CD4-positive, alpha-beta T cell (primary cell): ENCODE measurements around the gene RPS16. TPM values are rescaled to one million over a fixed set of nuclear protein-coding genes. Genes with fewer than 3 reads are reported as not detected.

Experiments
- ATAC-seq: fragments of 200-7000 bp; cut with Tn5 transposase; one replicate; pipeline ENCODE4 v1.10.0; 2022; ENCODE audit warnings: mild to moderate bottlenecking; ENCODE audit not compliant: poor library complexity
- CTCF ChIA-PET: fragments of 350-600 bp; sonication (Branson Sonifier 250); formaldehyde crosslinking; loops from one replicate; lab custom pipeline; 2021; ENCODE audit warnings: antibody characterized with exemption, inconsistent platforms; lab: Charles Lee
- POLR2A ChIA-PET: fragments of 350-600 bp; sonication (Branson Sonifier 250); formaldehyde crosslinking; loops from one replicate; lab custom pipeline; 2021; ENCODE audit warnings: antibody characterized with exemption, inconsistent platforms; lab: Charles Lee
- DNase-seq, 14 experiments: peaks; one replicate each; pipeline ENCODE4 v3.0.0-alpha.2; 2013 to 2020; ENCODE audit warnings: mixed read lengths in 2 of 14
- H3K27ac ChIP-seq, 2 donors: one replicate each; pipeline versions ENCODE4 v1.5.1 to v1.7.0; 2013; ENCODE audit warnings: low read length in 2 of 2, low read depth in 1 of 2, mild to moderate bottlenecking in 1 of 2
- H3K27me3 ChIP-seq, 2 experiments: 1 replicate in 1 of 2; 2 replicates in 1 of 2; pipeline versions ENCODE4 v1.6.1 to v1.7.0; 2013; ENCODE audit warnings: low read length in 2 of 2, control low read depth in 1 of 2, mild to moderate bottlenecking in 1 of 2, moderate library complexity in 1 of 2; ENCODE audit not compliant: insufficient read depth in 2 of 2, control insufficient read depth in 1 of 2
- H3K36me3 ChIP-seq: one replicate; pipeline ENCODE4 v1.6.1; 2013; ENCODE audit warnings: low read length, control low read depth; ENCODE audit not compliant: insufficient read depth
- H3K4me1 ChIP-seq: one replicate; pipeline ENCODE4 v1.6.1; 2013; ENCODE audit warnings: low read length, control low read depth; ENCODE audit not compliant: insufficient read depth
- H3K4me3 ChIP-seq: one replicate; pipeline ENCODE4 v1.5.1; 2013; ENCODE audit warnings: mild to moderate bottlenecking, low read length, moderate library complexity
- H3K9me3 ChIP-seq, 2 experiments: 1 replicate in 1 of 2; 2 replicates in 1 of 2; pipeline versions ENCODE4 v1.6.1 to v1.7.0; 2013; ENCODE audit warnings: low read length in 2 of 2, mild to moderate bottlenecking in 2 of 2, control low read depth in 1 of 2, moderate library complexity in 1 of 2; ENCODE audit not compliant: control insufficient read depth in 1 of 2, insufficient read depth in 1 of 2
- H3K27ac Mint-ChIP-seq: one replicate; pipeline ENCODE4 v1.8.0; 2020; ENCODE audit warnings: mixed read lengths
- H3K27me3 Mint-ChIP-seq: one replicate; pipeline ENCODE4 v1.8.0; 2021; ENCODE audit warnings: mixed read lengths
- H3K36me3 Mint-ChIP-seq: one replicate; pipeline ENCODE4 v1.8.0; 2021; ENCODE audit warnings: low read depth, mixed read lengths
- H3K4me1 Mint-ChIP-seq: one replicate; pipeline ENCODE4 v1.8.0; 2021; ENCODE audit warnings: low read depth, mixed read lengths
- H3K4me3 Mint-ChIP-seq: one replicate; pipeline ENCODE4 v1.8.0; 2020; ENCODE audit warnings: mild to moderate bottlenecking, mixed read lengths
- H3K9me3 Mint-ChIP-seq: one replicate; pipeline ENCODE4 v1.8.0; 2020; ENCODE audit warnings: mixed read lengths
- intact Hi-C, 2 experiments: fragments of 100-400 bp; cut with DNase I in 1 of 2; cut with micrococcal nuclease in 1 of 2; formaldehyde crosslinking; loops; one replicate each; pipeline versions ENCODE4 v1.15.1 to v1.9.0; 2023 to 2025; cut with DNase I, micrococcal nuclease
- total RNA-seq, 174 experiments: library from RNA in 2 of 174; stranded (reverse) in 2 of 174; gene quantifications; one replicate each; pipeline ENCODE4 v1.2.3 and lab custom pipeline; 2021 to 2026
- TF ChIP-seq, protein P1 (sequence below): fragments of 200-600 bp; IDR thresholded peaks from one replicate; pipeline ENCODE4 v1.8.0; 2022; ENCODE audit warnings: antibody characterized with exemption, mild to moderate bottlenecking

RPS16 gene
- total RNA-seq, 2 experiments from 2014 or later = 4,625 to 4,839 TPM

DNA sequence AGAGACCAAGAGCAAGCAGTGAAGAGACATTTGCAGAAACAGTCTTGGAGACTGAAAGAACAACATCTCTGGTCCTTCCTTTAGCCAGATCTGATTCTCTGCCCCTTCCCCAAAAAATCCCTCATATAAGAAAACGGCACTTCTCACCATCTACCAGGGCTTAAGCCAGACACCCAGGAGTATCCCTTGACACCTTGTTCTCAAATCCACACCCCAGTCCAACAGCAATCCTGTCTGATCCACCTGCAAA, 25.0 kb downstream of the RPS16 start:
- TF ChIP-seq, protein P1, sequence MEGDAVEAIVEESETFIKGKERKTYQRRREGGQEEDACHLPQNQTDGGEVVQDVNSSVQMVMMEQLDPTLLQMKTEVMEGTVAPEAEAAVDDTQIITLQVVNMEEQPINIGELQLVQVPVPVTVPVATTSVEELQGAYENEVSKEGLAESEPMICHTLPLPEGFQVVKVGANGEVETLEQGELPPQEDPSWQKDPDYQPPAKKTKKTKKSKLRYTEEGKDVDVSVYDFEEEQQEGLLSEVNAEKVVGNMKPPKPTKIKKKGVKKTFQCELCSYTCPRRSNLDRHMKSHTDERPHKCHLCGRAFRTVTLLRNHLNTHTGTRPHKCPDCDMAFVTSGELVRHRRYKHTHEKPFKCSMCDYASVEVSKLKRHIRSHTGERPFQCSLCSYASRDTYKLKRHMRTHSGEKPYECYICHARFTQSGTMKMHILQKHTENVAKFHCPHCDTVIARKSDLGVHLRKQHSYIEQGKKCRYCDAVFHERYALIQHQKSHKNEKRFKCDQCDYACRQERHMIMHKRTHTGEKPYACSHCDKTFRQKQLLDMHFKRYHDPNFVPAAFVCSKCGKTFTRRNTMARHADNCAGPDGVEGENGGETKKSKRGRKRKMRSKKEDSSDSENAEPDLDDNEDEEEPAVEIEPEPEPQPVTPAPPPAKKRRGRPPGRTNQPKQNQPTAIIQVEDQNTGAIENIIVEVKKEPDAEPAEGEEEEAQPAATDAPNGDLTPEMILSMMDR = no peak
- CTCF ChIA-PET = interaction anchor here (1.8 to 2.3 kb wide), 7 partner anchors 9 to 122 kb away, joined by 6 to 102 read pairs (median 9); partner anchors contain the start of genes EID2B, MED29, PAF1 and SAMD4B
- peak overlapping the region; percentile 95 for H3K4me3 Mint-ChIP-seq
- H3K4me3 ChIP-seq = peak overlapping the region; percentile 100
- ATAC-seq = no peak
- POLR2A ChIA-PET = interaction anchor here (2.2 to 2.6 kb wide), 5 partner anchors 9 to 68 kb away, joined by 11 to 119 read pairs (median 48); partner anchors contain the start of genes MED29, PAF1, RPS16 and SAMD4B
- peaks cover 29% of the 10 kb centered on the region for H3K36me3 ChIP-seq
- peaks cover 79% of the 10 kb centered on the region for H3K4me1 ChIP-seq
- H3K27ac Mint-ChIP-seq = peak overlapping the region; percentile 98
- peak in 1 of 14 experiments; percentile 45 for DNase-seq
- peak overlapping the region; percentile 100 for H3K27ac ChIP-seq
- intact Hi-C loops = loop anchor here (1.0 to 10.0 kb wide), 3 partner anchors 13 to 288 kb away; partner anchors contain the start of gene PAK4 (in 1 of the 2)
- H3K27me3 Mint-ChIP-seq = peaks cover 12% of the 10 kb centered on the region
- H3K27me3 ChIP-seq = no peaks in the 10 kb centered on the region
- peaks cover 48% of the 10 kb centered on the region for H3K4me1 Mint-ChIP-seq
- H3K9me3 Mint-ChIP-seq = no peaks in the 10 kb centered on the region
- peaks cover 76% of the 10 kb centered on the region for H3K36me3 Mint-ChIP-seq
- H3K9me3 ChIP-seq = no peaks in the 10 kb centered on the region

DNA sequence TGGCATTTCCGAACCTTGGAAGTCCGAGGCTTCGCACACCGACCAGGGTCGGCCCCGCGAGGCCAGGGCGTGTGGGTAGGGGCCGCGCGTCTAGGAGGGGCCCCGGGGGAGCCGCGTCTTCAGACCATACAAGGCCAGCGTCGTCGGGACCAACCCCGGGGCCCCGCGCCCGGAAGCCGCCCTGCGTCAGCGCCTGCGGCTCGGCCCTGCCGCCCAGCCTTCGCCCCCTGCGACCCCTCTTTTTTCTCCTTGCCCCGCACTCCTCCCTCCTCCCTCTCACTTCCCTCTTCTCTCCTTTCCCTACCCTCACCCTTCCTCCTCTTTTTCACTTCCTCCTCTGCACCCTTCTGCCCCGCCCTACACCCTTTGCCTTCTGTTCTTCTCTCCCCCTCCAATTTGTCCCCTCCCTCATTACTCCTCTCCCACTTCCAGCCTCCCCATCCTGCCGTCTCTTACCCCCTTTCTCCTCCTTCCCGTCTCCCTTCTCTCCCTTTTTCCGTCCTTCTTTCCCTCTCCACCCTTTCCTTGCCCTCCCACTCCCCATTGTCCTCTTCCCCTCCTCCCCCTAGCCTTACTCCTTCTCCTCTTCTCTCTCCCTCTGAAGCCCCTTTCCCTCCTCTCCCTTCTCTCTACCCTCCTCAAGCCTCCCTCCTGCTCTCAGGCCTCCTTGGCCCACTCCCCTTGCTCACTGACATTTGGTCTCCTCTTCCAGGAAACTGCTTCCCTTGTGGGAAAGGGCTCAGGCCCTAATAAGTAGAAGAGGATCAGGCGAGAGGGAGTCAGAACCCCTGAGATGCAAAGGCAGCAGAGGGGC, 25.5 kb downstream of the RPS16 start:
- ATAC-seq = peak; percentile 24
- peaks cover 76% of the 10 kb centered on the region for H3K36me3 Mint-ChIP-seq
- TF ChIP-seq, protein P1 = no peak
- H3K27me3 Mint-ChIP-seq = peaks cover 12% of the 10 kb centered on the region
- Histone ChIP-seq H3K4me1 (peaks cover 84% of the 10 kb centered on the region), H3K27me3 (no peaks in the 10 kb centered on the region), H3K27ac (peak overlapping the region; percentile 100), H3K36me3 (peaks cover 29% of the 10 kb centered on the region), H3K9me3 (no peaks in the 10 kb centered on the region), H3K4me3 (peak overlapping the region; percentile 100)
- no peaks in the 10 kb centered on the region for H3K9me3 Mint-ChIP-seq
- DNase-seq = peak in 13 of 14 experiments; percentile 55 to 89 (median 71)
- H3K4me1 Mint-ChIP-seq = peaks cover 53% of the 10 kb centered on the region
- ChIA-PET CTCF (no interaction called here), POLR2A (interaction anchor here (0.7 to 4.5 kb wide), 3 partner anchors 11 to 35 kb away, joined by 5 to 126 read pairs (median 48); partner anchors contain the start of genes MED29, PAF1 and SUPT5H)
- H3K4me3 Mint-ChIP-seq = peak overlapping the region; percentile 95
- H3K27ac Mint-ChIP-seq = peak overlapping the region; percentile 98
- intact Hi-C loops = loop anchor here (5.0 to 10.0 kb wide), 2 partner anchors 285 to 288 kb away; partner anchors contain the start of gene PAK4 (in 1 of the 2)

DNA sequence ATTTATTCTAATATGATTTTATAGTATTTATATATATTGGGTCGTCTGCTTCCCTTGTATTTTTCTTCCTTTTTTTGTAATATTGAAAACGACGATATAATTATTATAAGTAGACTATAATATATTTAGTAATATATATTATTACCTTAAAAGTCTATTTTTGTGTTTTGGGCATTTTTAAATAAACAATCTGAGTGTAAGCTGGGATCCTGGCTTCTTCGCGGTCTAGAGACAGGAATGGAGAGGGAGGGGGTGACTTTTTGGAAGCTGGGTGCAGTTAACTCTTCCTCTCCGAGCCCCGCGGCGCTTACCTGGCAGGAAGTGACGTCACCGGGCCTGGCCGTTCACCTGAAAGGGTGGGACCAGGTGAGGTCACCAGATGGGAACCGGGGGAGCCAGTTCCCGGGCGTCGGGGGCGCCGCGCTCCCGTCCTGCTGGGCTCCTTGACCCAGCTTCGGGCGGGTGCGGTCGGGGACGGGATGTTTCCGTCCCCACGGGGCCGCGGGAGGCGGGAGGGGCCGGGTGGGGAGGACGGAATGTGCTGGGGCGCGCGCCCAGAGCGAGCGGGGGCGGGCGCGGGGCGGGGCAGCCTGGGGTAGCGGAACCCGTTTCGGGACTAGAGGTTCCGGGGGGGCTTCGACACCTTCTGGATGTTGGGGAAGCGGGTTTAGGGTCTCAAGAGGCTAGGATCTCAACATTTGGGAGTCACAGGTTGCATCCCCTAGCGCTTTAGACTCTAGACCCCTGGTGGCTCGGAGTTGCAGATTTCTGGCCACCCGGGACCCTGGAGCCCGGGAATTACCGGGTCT, 26.3 kb downstream of the RPS16 start:
- peak; percentile 78 to 94 (median 90) for DNase-seq
- intact Hi-C loops = loop anchor here (5.0 to 10.0 kb wide), 2 partner anchors 285 to 287 kb away; partner anchors contain the start of gene PAK4 (in 1 of the 2)
- H3K9me3 ChIP-seq = no peaks in the 10 kb centered on the region
- TF ChIP-seq, protein P1 = no peak
- peak overlapping the region; percentile 100 for H3K4me3 ChIP-seq
- H3K27me3 ChIP-seq = no peaks in the 10 kb centered on the region
- peaks cover 12% of the 10 kb centered on the region for H3K27me3 Mint-ChIP-seq
- peak overlapping the region; percentile 99 for H3K4me3 Mint-ChIP-seq
- H3K36me3 ChIP-seq = peaks cover 29% of the 10 kb centered on the region
- POLR2A ChIA-PET = interaction anchor here (0.7 to 9.4 kb wide), 6 partner anchors 10 to 67 kb away, joined by 3 to 144 read pairs (median 43); partner anchors contain the start of genes MED29, PAF1, RPS16 and SAMD4B
- H3K36me3 Mint-ChIP-seq = peaks cover 74% of the 10 kb centered on the region
- CTCF ChIA-PET = interaction anchor here (3.4 kb wide), 1 partner anchor 12 kb away, joined by 21 read pairs; no protein-coding TSS in a partner anchor
- peak overlapping the region; percentile 100 for H3K27ac ChIP-seq
- H3K4me1 Mint-ChIP-seq = peaks cover 55% of the 10 kb centered on the region
- ATAC-seq = peak; percentile 5
- no peaks in the 10 kb centered on the region for H3K9me3 Mint-ChIP-seq
- peak overlapping the region; percentile 98 for H3K27ac Mint-ChIP-seq
- peaks cover 84% of the 10 kb centered on the region for H3K4me1 ChIP-seq
